Endothelial cell of umbilical vein (primary cell): Measurements from ENCODE around the gene CLIP3. TPM values are rescaled to one million over a fixed set of nuclear protein-coding genes. Genes with fewer than 3 reads are reported as not detected.

Experiments used
- BruUV-seq: library from RNA; stranded (reverse); fragments of 400-500 nt; replicated peaks from 2 replicates; lab custom pipeline; 2021; lab: Mats Ljungman, UMichigan
- CTCF ChIA-PET: fragments of 300-600, 350-600 bp; sonication (Branson Sonifier 250); formaldehyde crosslinking; loops from one replicate; lab custom pipeline; 2021; ENCODE audit warnings: antibody characterized with exemption, inconsistent platforms; lab: Charles Lee
- POLR2A ChIA-PET: fragments of 300-600, 350-600 bp; sonication (Branson Sonifier 250); formaldehyde crosslinking; loops from one replicate; lab custom pipeline; 2021; ENCODE audit warnings: antibody characterized with exemption, inconsistent platforms; lab: Charles Lee
- DNase-seq: peaks from one replicate; pipeline ENCODE4 v3.0.0-alpha.2; 2011; ENCODE audit warnings: low read depth, low spot score
- FAIRE-seq: peaks from 2 replicates; lab custom pipeline; 2011; peaks lifted over from hg19 to GRCh38; lab: Jason Lieb, UNC
- H2AFZ ChIP-seq: 2 replicates; pipeline ENCODE4 v1.6.0; 2012; ENCODE audit warnings: low read depth, low read length, control low read depth, inconsistent platforms
- H3K27ac ChIP-seq: 2 replicates; pipeline ENCODE4 v1.5.1; 2011; ENCODE audit warnings: low read depth, mild to moderate bottlenecking, control low read depth, low read length, moderate library complexity; ENCODE audit not compliant: insufficient read depth
- H3K27me3 ChIP-seq, 2 experiments: 2 replicates each; pipeline versions ENCODE4 v1.6.0 to v1.6.1; 2011; ENCODE audit warnings: low read length in 2 of 2, mixed read lengths in 1 of 2; ENCODE audit not compliant: control insufficient read depth in 2 of 2, insufficient read depth in 2 of 2
- H3K36me3 ChIP-seq, 2 experiments: 2 replicates in 1 of 2; 3 replicates in 1 of 2; pipeline ENCODE4 v1.5.1; 2011; ENCODE audit warnings: low read length in 2 of 2, mild to moderate bottlenecking in 1 of 2, moderate library complexity in 1 of 2; ENCODE audit not compliant: control insufficient read depth in 2 of 2, insufficient read depth in 2 of 2; ENCODE audit errors: extremely low read depth in 1 of 2
- H3K4me1 ChIP-seq: 3 replicates; pipeline ENCODE4 v1.5.1; 2011; ENCODE audit warnings: mild to moderate bottlenecking, low read length; ENCODE audit not compliant: control insufficient read depth, insufficient read depth; ENCODE audit errors: extremely low read depth
- H3K4me2 ChIP-seq: 2 replicates; pipeline ENCODE4 v1.6.1; 2011; ENCODE audit warnings: low read length, control low read depth, mixed read lengths; ENCODE audit not compliant: insufficient read depth
- H3K4me3 ChIP-seq, 3 experiments: fragments of 200-600 bp in 1 of 3; sonication (generic), shearing (Covaris generic) in 1 of 3; replicated peaks in 1 of 3; 2 replicates each; pipeline ENCODE4 v1.5.1; 2011 to 2016; ENCODE audit warnings: control low read depth in 3 of 3, low read length in 3 of 3, mild to moderate bottlenecking in 2 of 3, inconsistent platforms in 1 of 3, low read depth in 1 of 3, moderate library complexity in 1 of 3; ENCODE audit not compliant: insufficient read depth in 1 of 3
- H3K79me2 ChIP-seq: 2 replicates; pipeline ENCODE4 v1.6.0; 2012; ENCODE audit warnings: low read length, inconsistent platforms; ENCODE audit not compliant: control insufficient read depth, insufficient read depth
- H3K9ac ChIP-seq: replicated peaks from 2 replicates; pipeline ENCODE3; 2011; ENCODE audit warnings: low read length, control low read depth; ENCODE audit not compliant: insufficient read depth; ENCODE audit errors: extremely low read depth
- H3K9me1 ChIP-seq: replicated peaks from 3 replicates; pipeline ENCODE4 v1.6.0; 2011; ENCODE audit warnings: mild to moderate bottlenecking, low read length; ENCODE audit not compliant: control insufficient read depth, insufficient read depth; ENCODE audit errors: extremely low read depth
- H3K9me3 ChIP-seq: replicated peaks from 2 replicates; pipeline ENCODE4 v1.5.1; 2012; ENCODE audit warnings: low read length, inconsistent platforms; ENCODE audit not compliant: control insufficient read depth, insufficient read depth
- H4K20me1 ChIP-seq: replicated peaks from 2 replicates; pipeline ENCODE3; 2011; ENCODE audit warnings: mild to moderate bottlenecking, low read length; ENCODE audit not compliant: control insufficient read depth, insufficient read depth; ENCODE audit errors: extremely low read depth
- CTCF ChIP-seq, 2 donors: IDR thresholded peaks; 1 replicate in 1 of 2; 2 replicates in 1 of 2; pipeline ENCODE4 v1.5.1; 2011; ENCODE audit warnings: low read length in 2 of 2, mild to moderate bottlenecking in 2 of 2, moderate library complexity in 2 of 2, control low read depth in 1 of 2, inconsistent platforms in 1 of 2, low read depth in 1 of 2; ENCODE audit not compliant: insufficient read depth in 1 of 2; ENCODE audit errors: extremely low read depth in 1 of 2
- EZH2 ChIP-seq: IDR thresholded peaks from 2 replicates; pipeline ENCODE4 v1.6.1; 2012; ENCODE audit warnings: borderline replicate concordance, low read depth, mild to moderate bottlenecking, moderate library complexity, low read length, inconsistent platforms; ENCODE audit not compliant: severe bottlenecking
- FOS ChIP-seq: IDR thresholded peaks from 2 replicates; pipeline ENCODE4 v1.6.1; 2011; ENCODE audit warnings: mild to moderate bottlenecking, low read length, moderate library complexity, borderline replicate concordance; ENCODE audit not compliant: insufficient read depth
- GATA2 ChIP-seq: IDR thresholded peaks from 2 replicates; pipeline ENCODE4 v1.7.0; 2011; ENCODE audit warnings: low read depth, mild to moderate bottlenecking, moderate library complexity, mixed read lengths, low read length; ENCODE audit not compliant: insufficient read length, insufficient read depth
- JUN ChIP-seq: IDR thresholded peaks from 2 replicates; pipeline ENCODE4 v1.6.1; 2011; ENCODE audit warnings: borderline replicate concordance, low read depth; ENCODE audit not compliant: insufficient read length, insufficient read depth
- MAX ChIP-seq: IDR thresholded peaks from 2 replicates; pipeline ENCODE4 v1.6.1; 2011; ENCODE audit not compliant: insufficient read depth, insufficient read length
- MYC ChIP-seq: IDR thresholded peaks from one replicate; pipeline ENCODE4 v1.6.1; 2011; ENCODE audit warnings: mild to moderate bottlenecking, low read depth, low read length
- POLR2A ChIP-seq: IDR thresholded peaks from 2 replicates; pipeline ENCODE4 v1.6.1; 2012; ENCODE audit warnings: low read depth, mild to moderate bottlenecking, control low read depth, low read length
- POLR2AphosphoS5 ChIP-seq: IDR thresholded peaks from 2 replicates; pipeline ENCODE4 v1.6.1; 2012; ENCODE audit warnings: low read depth, mild to moderate bottlenecking, control low read depth, low read length, moderate library complexity; ENCODE audit not compliant: insufficient read depth
- dilution Hi-C: fragments of 300-500 bp; cut with MboI; formaldehyde crosslinking; loops from one replicate; pipeline ENCODE4 v1.15.0; 2019; ENCODE audit warnings: low sequenced_read_pairs; ENCODE audit not compliant: extremely low pct_ligation_motif_present
- intact Hi-C: fragments of 100-400 bp; cut with micrococcal nuclease; formaldehyde crosslinking; loops from one replicate; pipeline ENCODE4 v1.10.0; 2022
- polyA plus RNA-seq, 4 experiments: library from polyadenylated mRNA; depleted of rRNA in 3 of 4; stranded (reverse) in 3 of 4; unstranded in 1 of 4; fragments of >200 nt; gene quantifications; 2 replicates each; pipeline versions ENCODE4 v1.2.1 to v1.2.3, GENCODE V29; 2011 to 2012; ENCODE audit warnings: missing spikeins in 1 of 4
- total RNA-seq: library from RNA; stranded (reverse); gene quantifications from 2 replicates; pipeline ENCODE4 v1.2.3, GENCODE V29; 2021

The CLIP3 gene
- total and polyA plus RNA-seq, 2 donors (not counting 3 experiments of a cell fraction or from before 2014, with no cell fraction given) = 7.0 to 24.4 TPM

DNA sequence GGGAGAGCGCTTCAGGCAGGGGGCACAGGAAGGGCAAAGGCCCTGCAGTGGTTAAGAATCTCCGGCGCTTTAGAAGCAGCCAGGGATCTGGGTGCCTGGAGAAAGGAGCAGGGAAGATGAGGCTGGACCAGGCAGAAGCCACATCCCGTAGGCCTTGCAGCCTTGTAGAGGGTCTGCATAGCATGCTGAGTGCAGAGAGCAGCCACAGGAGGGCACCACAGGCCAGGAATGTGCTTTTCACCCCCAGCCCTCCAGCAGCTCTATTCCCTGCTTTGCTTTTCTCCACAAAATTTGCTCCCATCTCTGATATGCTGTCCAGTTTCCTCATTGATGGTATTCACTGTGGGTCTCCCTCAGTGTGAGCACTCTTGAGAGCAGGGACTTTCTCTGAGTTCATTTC lies 27.8 kb upstream of the CLIP3 start:
- DNase-seq = peak; percentile 69
- no TSS peak for BruUV-seq
- ChIA-PET CTCF (interaction anchor here (0.6 to 3.9 kb wide), 21 partner anchors 10 to 178 kb away, joined by 3 to 61 read pairs (median 4); partner anchors contain the start of genes CAPNS1, COX7A1, POLR2I and TBCB), POLR2A (interaction anchor here (0.8 kb wide), 1 partner anchor 54 kb away, joined by 3 read pairs; the partner anchor contains the start of gene POLR2I)
- Histone ChIP-seq H3K79me2 (peaks cover 18% of the 10 kb centered on the region), H3K9me1 (no peaks in the 10 kb centered on the region), H3K4me1 (peaks cover 8% of the 10 kb centered on the region), H3K36me3 (no peaks in the 10 kb centered on the region), H3K27ac (no peak overlapping the region), H3K4me2 (no peak overlapping the region), H4K20me1 (no peaks in the 10 kb centered on the region), H3K4me3 (no peak overlapping the region), H3K27me3 (no peaks in the 10 kb centered on the region), H2AFZ (no peak overlapping the region), H3K9me3 (no peaks in the 10 kb centered on the region), H3K9ac (no peak overlapping the region)
- intact Hi-C loops (loop anchor here (1.0 to 5.0 kb wide), 3 partner anchors 67 to 857 kb away; partner anchors contain the start of genes ZNF568 and ZNF829), dilution Hi-C loops (no loop called here)
- TF ChIP-seq JUN (no peak), CTCF (IDR thresholded peaks at IDR 0.05; ENCODE audit: extremely low read depth in 1 of 2, insufficient read depth in 1 of 2, low read depth in 1 of 2, low read length in 2 of 2) (peak; percentile 72 to 89)
- peak; percentile 69 for FAIRE-seq

- Histone ChIP-seq H2AFZ (no peak overlapping the region), H3K4me3 (no peak overlapping the region), H4K20me1 (no peaks in the 10 kb centered on the region), H3K27me3 (no peaks in the 10 kb centered on the region), H3K4me2 (no peak overlapping the region), H3K9me1 (no peaks in the 10 kb centered on the region), H3K27ac (no peak overlapping the region), H3K4me1 (peaks cover 11% of the 10 kb centered on the region), H3K79me2 (peaks cover 21% of the 10 kb centered on the region), H3K36me3 (no peaks in the 10 kb centered on the region), H3K9me3 (no peaks in the 10 kb centered on the region), H3K9ac (no peak overlapping the region)
- TF ChIP-seq GATA2 (no peak), POLR2AphosphoS5 (no peak), JUN (no peak), FOS (no peak), CTCF (IDR thresholded peaks at IDR 0.05; ENCODE audit: extremely low read depth in 1 of 2, insufficient read depth in 1 of 2, low read depth in 1 of 2, low read length in 2 of 2) (no peak), POLR2A (no peak), EZH2 (no peak), MYC (no peak), MAX (no peak)
- FAIRE-seq (no peak), DNase-seq (no peak)
- intact Hi-C loops = no loop called here
- ChIA-PET POLR2A (no interaction called here), CTCF (interaction anchor here (1.0 to 3.9 kb wide), 8 partner anchors 55 to 132 kb away, joined by 3 to 61 read pairs (median 8); partner anchors contain the start of genes COX7A1 and POLR2I)
- dilution Hi-C loops = no loop called here
- BruUV-seq = no TSS peak
These were observed 26.7 kb upstream of the CLIP3 start for GRCh38 chr19:36059180-36059910.
